ENCODE measurements around the gene SNURF.

The SNURF gene

GRCh38 chr15:24985224-24985623 lies 30.4 kb downstream of the SNURF start:
- H3K79me2 ChIP-seq (ENCODE audit: low read length), result no peaks in the 10 kb centered on the region
- DNase-seq, result no peak
- H3K27me3 ChIP-seq (replicated peaks; ENCODE audit: insufficient read depth, low read length), result no peaks in the 10 kb centered on the region
- no peak overlapping the region for H2AFZ ChIP-seq (ENCODE audit: low read length)
- no peaks in the 10 kb centered on the region for H3K9me3 ChIP-seq (replicated peaks; ENCODE audit: insufficient read depth, low read length)
- no peak overlapping the region for H3K9ac ChIP-seq (ENCODE audit: low read length)
- TF ChIP-seq, protein P1, sequence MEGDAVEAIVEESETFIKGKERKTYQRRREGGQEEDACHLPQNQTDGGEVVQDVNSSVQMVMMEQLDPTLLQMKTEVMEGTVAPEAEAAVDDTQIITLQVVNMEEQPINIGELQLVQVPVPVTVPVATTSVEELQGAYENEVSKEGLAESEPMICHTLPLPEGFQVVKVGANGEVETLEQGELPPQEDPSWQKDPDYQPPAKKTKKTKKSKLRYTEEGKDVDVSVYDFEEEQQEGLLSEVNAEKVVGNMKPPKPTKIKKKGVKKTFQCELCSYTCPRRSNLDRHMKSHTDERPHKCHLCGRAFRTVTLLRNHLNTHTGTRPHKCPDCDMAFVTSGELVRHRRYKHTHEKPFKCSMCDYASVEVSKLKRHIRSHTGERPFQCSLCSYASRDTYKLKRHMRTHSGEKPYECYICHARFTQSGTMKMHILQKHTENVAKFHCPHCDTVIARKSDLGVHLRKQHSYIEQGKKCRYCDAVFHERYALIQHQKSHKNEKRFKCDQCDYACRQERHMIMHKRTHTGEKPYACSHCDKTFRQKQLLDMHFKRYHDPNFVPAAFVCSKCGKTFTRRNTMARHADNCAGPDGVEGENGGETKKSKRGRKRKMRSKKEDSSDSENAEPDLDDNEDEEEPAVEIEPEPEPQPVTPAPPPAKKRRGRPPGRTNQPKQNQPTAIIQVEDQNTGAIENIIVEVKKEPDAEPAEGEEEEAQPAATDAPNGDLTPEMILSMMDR (IDR thresholded peaks at IDR 0.05; ENCODE audit: low read length), result no peak
- TF ChIP-seq EZH2 (optimal IDR thresholded peaks at IDR 0.05; ENCODE audit: low read depth, low read length), result no peak
- TF ChIP-seq EZH2phosphoT487 (IDR thresholded peaks at IDR 0.05; ENCODE audit: low read length), result no peak
- no peaks in the 10 kb centered on the region for H3F3A ChIP-seq (ENCODE audit: insufficient read depth, low read length)
- no peak overlapping the region for H3K27ac ChIP-seq (ENCODE audit: low read length)
- no peaks in the 10 kb centered on the region for H3K9me2 ChIP-seq (replicated peaks; ENCODE audit: insufficient read depth, low read length)
- no peak overlapping the region for H3K4me3 ChIP-seq (ENCODE audit: low read length)
- H4K20me1 ChIP-seq (ENCODE audit: insufficient read depth, low read length), result no peaks in the 10 kb centered on the region
- H3K4me1 ChIP-seq (ENCODE audit: low read length), result no peaks in the 10 kb centered on the region
- H3K36me3 ChIP-seq (replicated peaks; ENCODE audit: insufficient read depth, low read length), result no peaks in the 10 kb centered on the region
- H3K4me2 ChIP-seq (ENCODE audit: low read depth, low read length), result no peak overlapping the region

- no peak overlapping the region for H3K4me3 ChIP-seq (ENCODE audit: low read length)
- H3K9me3 ChIP-seq (replicated peaks; ENCODE audit: insufficient read depth, low read length), result no peaks in the 10 kb centered on the region
- no peak overlapping the region for H3K9ac ChIP-seq (ENCODE audit: low read length)
- TF ChIP-seq, protein P1 (IDR thresholded peaks at IDR 0.05; ENCODE audit: low read length), result no peak
- H3K4me2 ChIP-seq (ENCODE audit: low read depth, low read length), result no peak overlapping the region
- no peak overlapping the region for H2AFZ ChIP-seq (ENCODE audit: low read length)
- no peak for DNase-seq
- H3F3A ChIP-seq (ENCODE audit: insufficient read depth, low read length), result no peaks in the 10 kb centered on the region
- no peaks in the 10 kb centered on the region for H3K27me3 ChIP-seq (replicated peaks; ENCODE audit: insufficient read depth, low read length)
- no peak overlapping the region for H3K27ac ChIP-seq (ENCODE audit: low read length)
- no peaks in the 10 kb centered on the region for H3K9me2 ChIP-seq (replicated peaks; ENCODE audit: insufficient read depth, low read length)
- H3K4me1 ChIP-seq (ENCODE audit: low read length), result no peaks in the 10 kb centered on the region
- H3K79me2 ChIP-seq (ENCODE audit: low read length), result no peaks in the 10 kb centered on the region
- no peaks in the 10 kb centered on the region for H4K20me1 ChIP-seq (ENCODE audit: insufficient read depth, low read length)
- no peaks in the 10 kb centered on the region for H3K36me3 ChIP-seq (replicated peaks; ENCODE audit: insufficient read depth, low read length)
Measured at GRCh38 chr15:24986653-24987052, 31.9 kb downstream of the SNURF start.

All from MM.1S (cell line).